GM23338 (cell line): ENCODE data around the gene JAZF1.

ENCODE experiments used
- CREB1 ChIP-seq: fragments of 250-450 bp; sonication (Bioruptor Pico); IDR thresholded peaks from 2 replicates; pipeline ENCODE4 v1.5.0; 2020; ENCODE audit warnings: low read depth, mild to moderate bottlenecking, moderate library complexity
- STAT1 ChIP-seq: IDR thresholded peaks from one replicate; pipeline ENCODE4 v1.6.1; 2016; ENCODE audit warnings: antibody characterized with exemption; ENCODE audit not compliant: unreplicated experiment
- TF ChIP-seq, protein P1 (sequence below), 2 experiments: fragments of 200-600 bp in 1 of 2; sonication (generic) in 1 of 2; conservative IDR thresholded peaks; 2 replicates each; pipeline versions ENCODE4 v1.5.1 to v1.6.1; 2016 to 2017; ENCODE audit warnings: antibody characterized with exemption in 2 of 2, low read depth in 2 of 2, mild to moderate bottlenecking in 2 of 2, moderate library complexity in 1 of 2

DNA sequence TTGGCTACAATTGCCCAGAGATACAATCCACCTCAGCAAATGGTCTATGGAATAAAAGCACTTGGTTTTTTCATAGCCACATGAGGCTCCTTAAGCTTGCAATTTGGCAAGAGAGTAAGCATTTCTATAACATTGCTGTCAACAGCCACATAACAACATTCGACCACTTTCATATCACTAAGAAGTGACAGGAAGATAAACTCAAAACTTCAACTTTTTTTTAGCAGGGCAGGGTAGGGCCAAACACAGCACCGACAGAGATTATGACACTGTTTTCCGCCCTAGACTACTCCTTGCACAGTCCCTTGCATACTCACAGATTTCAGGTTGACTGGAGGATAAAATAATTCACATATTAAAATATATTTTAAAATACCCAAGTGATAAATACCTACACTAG, 185.4 kb downstream of the JAZF1 start:
- TF ChIP-seq, protein P1, sequence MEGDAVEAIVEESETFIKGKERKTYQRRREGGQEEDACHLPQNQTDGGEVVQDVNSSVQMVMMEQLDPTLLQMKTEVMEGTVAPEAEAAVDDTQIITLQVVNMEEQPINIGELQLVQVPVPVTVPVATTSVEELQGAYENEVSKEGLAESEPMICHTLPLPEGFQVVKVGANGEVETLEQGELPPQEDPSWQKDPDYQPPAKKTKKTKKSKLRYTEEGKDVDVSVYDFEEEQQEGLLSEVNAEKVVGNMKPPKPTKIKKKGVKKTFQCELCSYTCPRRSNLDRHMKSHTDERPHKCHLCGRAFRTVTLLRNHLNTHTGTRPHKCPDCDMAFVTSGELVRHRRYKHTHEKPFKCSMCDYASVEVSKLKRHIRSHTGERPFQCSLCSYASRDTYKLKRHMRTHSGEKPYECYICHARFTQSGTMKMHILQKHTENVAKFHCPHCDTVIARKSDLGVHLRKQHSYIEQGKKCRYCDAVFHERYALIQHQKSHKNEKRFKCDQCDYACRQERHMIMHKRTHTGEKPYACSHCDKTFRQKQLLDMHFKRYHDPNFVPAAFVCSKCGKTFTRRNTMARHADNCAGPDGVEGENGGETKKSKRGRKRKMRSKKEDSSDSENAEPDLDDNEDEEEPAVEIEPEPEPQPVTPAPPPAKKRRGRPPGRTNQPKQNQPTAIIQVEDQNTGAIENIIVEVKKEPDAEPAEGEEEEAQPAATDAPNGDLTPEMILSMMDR (conservative IDR thresholded peaks at IDR 0.05; ENCODE audit: low read depth in 2 of 2): no peak
- TF ChIP-seq CREB1 (CRISPR knock-in tag) (no peak), STAT1 (no peak)
